Endothelial cell of umbilical vein (primary cell): ENCODE data around the gene GPRIN1. TPM values are rescaled to one million over a fixed set of nuclear protein-coding genes. Genes with fewer than 3 reads are reported as not detected.

Source experiments
- BruUV-seq: library from RNA; stranded (reverse); fragments of 400-500 nt; replicated peaks from 2 replicates; lab custom pipeline; 2021; lab: Mats Ljungman, UMichigan
- CTCF ChIA-PET: fragments of 300-600, 350-600 bp; sonication (Branson Sonifier 250); formaldehyde crosslinking; loops from one replicate; lab custom pipeline; 2021; ENCODE audit warnings: antibody characterized with exemption, inconsistent platforms; lab: Charles Lee
- POLR2A ChIA-PET: fragments of 300-600, 350-600 bp; sonication (Branson Sonifier 250); formaldehyde crosslinking; loops from one replicate; lab custom pipeline; 2021; ENCODE audit warnings: antibody characterized with exemption, inconsistent platforms; lab: Charles Lee
- DNase-seq: peaks from one replicate; pipeline ENCODE4 v3.0.0-alpha.2; 2011; ENCODE audit warnings: low read depth, low spot score
- FAIRE-seq: peaks from 2 replicates; lab custom pipeline; 2011; peaks lifted over from hg19 to GRCh38; lab: Jason Lieb, UNC
- H2AFZ ChIP-seq: 2 replicates; pipeline ENCODE4 v1.6.0; 2012; ENCODE audit warnings: low read depth, low read length, control low read depth, inconsistent platforms
- H3K27ac ChIP-seq: 2 replicates; pipeline ENCODE4 v1.5.1; 2011; ENCODE audit warnings: low read depth, mild to moderate bottlenecking, control low read depth, low read length, moderate library complexity; ENCODE audit not compliant: insufficient read depth
- H3K27me3 ChIP-seq, 2 experiments: 2 replicates each; pipeline versions ENCODE4 v1.6.0 to v1.6.1; 2011; ENCODE audit warnings: low read length in 2 of 2, mixed read lengths in 1 of 2; ENCODE audit not compliant: control insufficient read depth in 2 of 2, insufficient read depth in 2 of 2
- H3K36me3 ChIP-seq, 2 experiments: 2 replicates in 1 of 2; 3 replicates in 1 of 2; pipeline ENCODE4 v1.5.1; 2011; ENCODE audit warnings: low read length in 2 of 2, mild to moderate bottlenecking in 1 of 2, moderate library complexity in 1 of 2; ENCODE audit not compliant: control insufficient read depth in 2 of 2, insufficient read depth in 2 of 2; ENCODE audit errors: extremely low read depth in 1 of 2
- H3K4me1 ChIP-seq: 3 replicates; pipeline ENCODE4 v1.5.1; 2011; ENCODE audit warnings: mild to moderate bottlenecking, low read length; ENCODE audit not compliant: control insufficient read depth, insufficient read depth; ENCODE audit errors: extremely low read depth
- H3K4me2 ChIP-seq: 2 replicates; pipeline ENCODE4 v1.6.1; 2011; ENCODE audit warnings: low read length, control low read depth, mixed read lengths; ENCODE audit not compliant: insufficient read depth
- H3K4me3 ChIP-seq, 3 experiments: fragments of 200-600 bp in 1 of 3; sonication (generic), shearing (Covaris generic) in 1 of 3; replicated peaks in 1 of 3; 2 replicates each; pipeline ENCODE4 v1.5.1; 2011 to 2016; ENCODE audit warnings: control low read depth in 3 of 3, low read length in 3 of 3, mild to moderate bottlenecking in 2 of 3, inconsistent platforms in 1 of 3, low read depth in 1 of 3, moderate library complexity in 1 of 3; ENCODE audit not compliant: insufficient read depth in 1 of 3
- H3K79me2 ChIP-seq: 2 replicates; pipeline ENCODE4 v1.6.0; 2012; ENCODE audit warnings: low read length, inconsistent platforms; ENCODE audit not compliant: control insufficient read depth, insufficient read depth
- H3K9ac ChIP-seq: replicated peaks from 2 replicates; pipeline ENCODE3; 2011; ENCODE audit warnings: low read length, control low read depth; ENCODE audit not compliant: insufficient read depth; ENCODE audit errors: extremely low read depth
- H3K9me1 ChIP-seq: replicated peaks from 3 replicates; pipeline ENCODE4 v1.6.0; 2011; ENCODE audit warnings: mild to moderate bottlenecking, low read length; ENCODE audit not compliant: control insufficient read depth, insufficient read depth; ENCODE audit errors: extremely low read depth
- H3K9me3 ChIP-seq: replicated peaks from 2 replicates; pipeline ENCODE4 v1.5.1; 2012; ENCODE audit warnings: low read length, inconsistent platforms; ENCODE audit not compliant: control insufficient read depth, insufficient read depth
- H4K20me1 ChIP-seq: replicated peaks from 2 replicates; pipeline ENCODE3; 2011; ENCODE audit warnings: mild to moderate bottlenecking, low read length; ENCODE audit not compliant: control insufficient read depth, insufficient read depth; ENCODE audit errors: extremely low read depth
- EZH2 ChIP-seq: IDR thresholded peaks from 2 replicates; pipeline ENCODE4 v1.6.1; 2012; ENCODE audit warnings: borderline replicate concordance, low read depth, mild to moderate bottlenecking, moderate library complexity, low read length, inconsistent platforms; ENCODE audit not compliant: severe bottlenecking
- GATA2 ChIP-seq: IDR thresholded peaks from 2 replicates; pipeline ENCODE4 v1.7.0; 2011; ENCODE audit warnings: low read depth, mild to moderate bottlenecking, moderate library complexity, mixed read lengths, low read length; ENCODE audit not compliant: insufficient read length, insufficient read depth
- JUN ChIP-seq: IDR thresholded peaks from 2 replicates; pipeline ENCODE4 v1.6.1; 2011; ENCODE audit warnings: borderline replicate concordance, low read depth; ENCODE audit not compliant: insufficient read length, insufficient read depth
- MYC ChIP-seq: IDR thresholded peaks from one replicate; pipeline ENCODE4 v1.6.1; 2011; ENCODE audit warnings: mild to moderate bottlenecking, low read depth, low read length
- POLR2A ChIP-seq: IDR thresholded peaks from 2 replicates; pipeline ENCODE4 v1.6.1; 2012; ENCODE audit warnings: low read depth, mild to moderate bottlenecking, control low read depth, low read length
- POLR2AphosphoS5 ChIP-seq: IDR thresholded peaks from 2 replicates; pipeline ENCODE4 v1.6.1; 2012; ENCODE audit warnings: low read depth, mild to moderate bottlenecking, control low read depth, low read length, moderate library complexity; ENCODE audit not compliant: insufficient read depth
- dilution Hi-C: fragments of 300-500 bp; cut with MboI; formaldehyde crosslinking; loops from one replicate; pipeline ENCODE4 v1.15.0; 2019; ENCODE audit warnings: low sequenced_read_pairs; ENCODE audit not compliant: extremely low pct_ligation_motif_present
- intact Hi-C: fragments of 100-400 bp; cut with micrococcal nuclease; formaldehyde crosslinking; loops from one replicate; pipeline ENCODE4 v1.10.0; 2022
- polyA plus RNA-seq, 4 experiments: library from polyadenylated mRNA; depleted of rRNA in 3 of 4; stranded (reverse) in 3 of 4; unstranded in 1 of 4; fragments of >200 nt; gene quantifications; 2 replicates each; pipeline versions ENCODE4 v1.2.1 to v1.2.3, GENCODE V29; 2011 to 2012; ENCODE audit warnings: missing spikeins in 1 of 4
- total RNA-seq: library from RNA; stranded (reverse); gene quantifications from 2 replicates; pipeline ENCODE4 v1.2.3, GENCODE V29; 2021
- TF ChIP-seq, protein P1 (sequence below), 2 donors: IDR thresholded peaks; 1 replicate in 1 of 2; 2 replicates in 1 of 2; pipeline ENCODE4 v1.5.1; 2011; ENCODE audit warnings: low read length in 2 of 2, mild to moderate bottlenecking in 2 of 2, moderate library complexity in 2 of 2, control low read depth in 1 of 2, inconsistent platforms in 1 of 2, low read depth in 1 of 2; ENCODE audit not compliant: insufficient read depth in 1 of 2; ENCODE audit errors: extremely low read depth in 1 of 2
- TF ChIP-seq, protein P2 (sequence below): IDR thresholded peaks from 2 replicates; pipeline ENCODE4 v1.6.1; 2011; ENCODE audit not compliant: insufficient read depth, insufficient read length

GPRIN1 gene
- total and polyA plus RNA-seq, 2 donors (not counting 3 experiments of a cell fraction or from before 2014, with no cell fraction given): 2.4 to 10.4 TPM

DNA sequence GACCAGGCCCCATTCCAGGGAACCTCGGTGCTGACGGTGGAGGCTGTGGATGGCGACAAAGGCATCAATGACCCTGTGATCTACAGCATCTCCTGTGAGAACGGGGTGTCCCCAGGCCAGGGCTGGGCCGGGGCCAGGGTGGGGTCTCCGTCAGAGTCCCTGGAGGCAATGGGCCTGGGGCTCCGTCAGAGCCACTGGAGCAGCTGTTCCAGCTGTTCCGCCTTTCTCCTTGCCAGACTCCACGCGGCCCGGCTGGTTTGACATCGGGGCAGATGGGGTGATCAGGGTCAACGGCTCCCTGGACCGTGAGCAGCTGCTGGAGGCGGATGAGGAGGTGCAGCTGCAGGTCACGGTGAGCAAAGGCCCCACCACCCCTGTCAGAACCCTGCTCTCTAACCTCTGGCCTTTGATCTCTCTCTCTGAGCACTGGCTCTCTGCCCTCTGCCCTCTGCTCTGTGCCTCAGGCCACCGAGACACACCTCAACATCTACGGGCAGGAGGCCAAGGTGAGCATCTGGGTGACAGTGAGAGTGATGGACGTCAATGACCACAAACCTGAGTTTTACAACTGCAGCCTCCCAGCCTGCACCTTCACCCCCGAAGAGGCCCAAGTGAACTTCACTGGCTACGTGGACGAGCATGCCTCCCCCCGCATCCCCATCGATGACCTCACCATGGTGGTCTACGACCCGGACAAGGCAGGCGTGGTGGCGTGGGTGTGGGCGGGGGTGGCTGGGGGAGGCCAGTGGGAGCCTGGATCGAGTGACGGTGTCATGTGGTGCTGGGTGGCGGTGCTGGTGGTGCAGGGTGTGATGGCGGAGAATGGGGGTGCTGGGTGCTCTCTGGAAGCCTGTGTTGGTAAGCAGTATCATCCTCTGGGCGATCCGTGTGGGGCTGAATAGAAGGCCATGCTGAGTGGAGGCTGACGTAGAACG is 34.2 kb downstream of the GPRIN1 start:
- Histone ChIP-seq H3K9me1 (no peaks in the 10 kb centered on the region), H4K20me1 (no peaks in the 10 kb centered on the region), H3K79me2 (no peaks in the 10 kb centered on the region), H2AFZ (no peak overlapping the region), H3K27ac (no peak overlapping the region), H3K36me3 (no peaks in the 10 kb centered on the region), H3K4me2 (no peak overlapping the region), H3K4me3 (no peak overlapping the region), H3K9ac (no peak overlapping the region), H3K4me1 (no peaks in the 10 kb centered on the region), H3K9me3 (no peaks in the 10 kb centered on the region), H3K27me3 (no peaks in the 10 kb centered on the region)
- TF ChIP-seq POLR2A: no peak
- TF ChIP-seq JUN: no peak
- TF ChIP-seq, protein P1, sequence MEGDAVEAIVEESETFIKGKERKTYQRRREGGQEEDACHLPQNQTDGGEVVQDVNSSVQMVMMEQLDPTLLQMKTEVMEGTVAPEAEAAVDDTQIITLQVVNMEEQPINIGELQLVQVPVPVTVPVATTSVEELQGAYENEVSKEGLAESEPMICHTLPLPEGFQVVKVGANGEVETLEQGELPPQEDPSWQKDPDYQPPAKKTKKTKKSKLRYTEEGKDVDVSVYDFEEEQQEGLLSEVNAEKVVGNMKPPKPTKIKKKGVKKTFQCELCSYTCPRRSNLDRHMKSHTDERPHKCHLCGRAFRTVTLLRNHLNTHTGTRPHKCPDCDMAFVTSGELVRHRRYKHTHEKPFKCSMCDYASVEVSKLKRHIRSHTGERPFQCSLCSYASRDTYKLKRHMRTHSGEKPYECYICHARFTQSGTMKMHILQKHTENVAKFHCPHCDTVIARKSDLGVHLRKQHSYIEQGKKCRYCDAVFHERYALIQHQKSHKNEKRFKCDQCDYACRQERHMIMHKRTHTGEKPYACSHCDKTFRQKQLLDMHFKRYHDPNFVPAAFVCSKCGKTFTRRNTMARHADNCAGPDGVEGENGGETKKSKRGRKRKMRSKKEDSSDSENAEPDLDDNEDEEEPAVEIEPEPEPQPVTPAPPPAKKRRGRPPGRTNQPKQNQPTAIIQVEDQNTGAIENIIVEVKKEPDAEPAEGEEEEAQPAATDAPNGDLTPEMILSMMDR (IDR thresholded peaks at IDR 0.05; ENCODE audit: extremely low read depth in 1 of 2, insufficient read depth in 1 of 2, low read depth in 1 of 2, low read length in 2 of 2): no peak
- TF ChIP-seq MYC: no peak
- TF ChIP-seq, protein P2, sequence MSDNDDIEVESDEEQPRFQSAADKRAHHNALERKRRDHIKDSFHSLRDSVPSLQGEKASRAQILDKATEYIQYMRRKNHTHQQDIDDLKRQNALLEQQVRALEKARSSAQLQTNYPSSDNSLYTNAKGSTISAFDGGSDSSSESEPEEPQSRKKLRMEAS: no peak
- no peak for TF ChIP-seq POLR2AphosphoS5
- TF ChIP-seq GATA2: no peak
- TF ChIP-seq EZH2: no peak
- POLR2A ChIA-PET: interaction anchor here (1.0 kb wide), 1 partner anchor 72 kb away, joined by 3 read pairs; the partner anchor contains the start of gene TSPAN17
- dilution Hi-C loops (no loop called here), intact Hi-C loops (no loop called here)
- CTCF ChIA-PET: interaction anchor here (0.8 to 2.2 kb wide), 7 partner anchors 20 to 85 kb away, joined by 3 to 10 read pairs (median 5); partner anchors contain the start of genes RNF44 and TSPAN17
- FAIRE-seq (no peak), DNase-seq (no peak)
- BruUV-seq: no TSS peak
